A172 (cell line): ENCODE data around the gene RAD51B. TPM values are rescaled to one million over a fixed set of nuclear protein-coding genes. Genes with fewer than 3 reads are reported as not detected.

Experiments used
- DNase-seq: peaks from one replicate; pipeline ENCODE4 v3.0.0-alpha.2; 2015; ENCODE audit warnings: low spot score
- total RNA-seq: library from RNA; depleted of rRNA; stranded (reverse); fragments of >200 nt; shearing (Covaris generic); gene quantifications from 2 replicates; pipeline ENCODE4 v1.2.3, GENCODE V29; 2014

The RAD51B gene
- total RNA-seq, 1 experiment from 2014 or later: 17.6 TPM

DNA sequence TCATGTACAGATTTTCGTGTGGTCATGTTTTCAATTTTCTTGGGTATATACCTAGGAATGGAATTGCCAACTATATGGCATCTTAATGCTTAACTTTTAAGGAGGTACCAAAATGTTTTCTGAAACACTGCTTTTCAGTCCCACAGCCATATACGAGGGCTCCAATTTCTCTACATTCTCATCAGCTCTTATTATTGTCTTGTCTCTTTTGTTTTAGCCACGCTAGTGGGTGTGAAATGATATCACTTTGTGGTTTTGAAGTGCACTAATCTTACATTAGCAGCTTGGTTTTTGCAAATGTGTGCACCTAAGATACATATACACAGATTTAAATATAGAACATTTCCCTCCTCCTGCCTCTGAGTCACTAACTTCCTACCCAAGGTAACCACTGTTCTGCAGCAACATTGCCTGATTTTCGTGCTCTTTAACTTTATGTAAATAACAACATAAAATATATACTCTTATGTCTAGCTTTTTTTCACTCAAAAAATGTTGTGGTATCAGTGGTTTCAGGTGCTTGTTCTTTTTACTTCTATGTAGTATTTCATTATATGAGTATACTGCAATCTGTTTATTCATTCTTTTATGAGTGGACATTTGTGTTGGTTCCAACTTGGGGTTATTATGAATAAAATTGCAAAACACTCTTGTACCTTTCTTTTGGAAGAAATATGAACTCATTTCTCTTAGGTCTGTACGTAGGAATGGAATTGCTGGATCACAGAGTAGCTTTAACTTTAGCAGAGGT is 900.2 kb downstream of the RAD51B start:
- no peak for DNase-seq

- DNase-seq: no peak
These were observed 902.6 kb downstream of the RAD51B start for GRCh38 chr14:68722186-68722585.

GRCh38 chr14:68722968-68723566 is 903.5 kb downstream of the RAD51B start:
- DNase-seq: no peak

DNA sequence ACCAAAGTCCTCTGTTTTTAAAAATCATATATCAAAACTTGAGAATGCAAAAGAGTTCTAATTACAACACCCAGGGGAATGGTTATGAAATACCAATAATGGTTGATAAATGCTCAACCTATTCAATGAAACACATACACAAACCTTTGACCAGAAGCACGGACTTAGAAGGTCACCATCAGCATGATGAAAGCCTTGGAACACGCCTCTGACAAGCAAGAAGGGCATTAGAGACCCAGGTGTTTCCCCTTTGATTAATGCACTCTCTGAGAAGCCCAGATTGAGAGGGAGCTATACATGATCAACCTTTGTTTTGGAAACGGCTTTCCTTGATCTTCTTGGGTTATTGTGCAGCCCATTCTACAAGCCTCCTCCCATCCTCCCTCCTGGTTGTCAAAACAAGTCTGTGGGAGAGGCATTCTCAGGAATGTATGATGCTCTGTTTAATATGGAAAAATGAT is 904.3 kb downstream of the RAD51B start:
- no peak for DNase-seq

GRCh38 chr14:68724914-68725313 is 905.3 kb downstream of the RAD51B start:
- no peak for DNase-seq

DNA sequence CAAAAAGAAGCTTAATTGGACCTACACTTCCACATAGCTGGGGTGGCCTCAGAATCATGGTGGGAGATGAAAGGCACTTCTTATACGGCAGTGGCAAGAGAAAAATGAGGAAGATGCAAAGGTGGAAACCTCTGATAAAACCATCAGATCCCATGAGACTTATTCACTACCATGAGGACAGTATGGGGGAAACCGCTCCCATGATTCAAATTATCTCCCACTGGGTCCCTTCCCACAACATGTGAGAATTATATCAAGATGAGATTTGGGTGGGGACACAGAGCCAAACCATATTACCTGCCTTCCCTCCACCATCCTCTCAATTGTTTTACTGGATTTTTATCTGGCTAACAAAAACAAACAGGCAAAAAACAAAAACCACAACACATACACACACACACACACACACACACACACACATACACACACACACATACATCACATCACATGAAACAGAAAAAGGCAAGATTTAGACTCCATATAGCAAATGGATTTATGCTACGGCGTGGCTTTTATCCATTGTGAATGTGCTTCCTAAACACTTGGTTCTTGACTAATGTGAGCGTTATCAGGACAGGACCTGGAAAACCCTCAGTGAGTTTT is 906.6 kb downstream of the RAD51B start:
- DNase-seq: no peak

DNA sequence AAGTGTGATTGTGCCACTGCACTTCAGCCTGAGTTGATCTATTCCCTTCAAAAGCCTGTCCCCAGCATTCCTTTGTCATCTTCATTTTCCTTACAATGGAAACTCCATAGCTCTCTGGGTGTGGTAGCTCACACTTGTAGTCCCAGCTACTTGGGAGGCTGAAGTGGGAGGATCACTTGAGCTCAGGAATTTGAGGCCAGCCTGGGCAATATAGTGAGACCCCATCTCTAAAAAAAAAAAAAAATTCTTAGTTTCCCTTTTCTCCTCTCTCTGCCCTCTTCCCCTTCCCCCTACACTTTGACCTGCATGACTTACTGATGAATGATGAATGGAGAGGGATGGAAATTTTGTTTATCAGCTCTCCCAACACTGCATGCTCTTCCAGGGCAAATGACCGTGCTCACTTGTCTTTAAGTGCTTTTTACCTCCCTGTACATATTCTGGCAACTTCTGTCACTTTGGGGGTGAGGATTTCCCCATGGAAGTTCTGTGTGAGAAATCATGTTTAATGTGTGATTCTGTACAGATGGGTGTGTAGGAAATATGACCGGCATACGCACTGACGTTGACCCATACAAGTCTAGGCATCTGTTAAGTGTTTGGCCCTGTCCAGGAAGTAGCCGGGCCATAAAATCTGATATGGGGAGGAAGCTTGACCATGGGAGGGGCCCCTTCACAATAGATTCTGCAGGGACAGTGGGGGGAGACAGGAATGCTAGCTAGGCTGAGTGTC is 907.9 kb downstream of the RAD51B start:
- DNase-seq: no peak

DNA sequence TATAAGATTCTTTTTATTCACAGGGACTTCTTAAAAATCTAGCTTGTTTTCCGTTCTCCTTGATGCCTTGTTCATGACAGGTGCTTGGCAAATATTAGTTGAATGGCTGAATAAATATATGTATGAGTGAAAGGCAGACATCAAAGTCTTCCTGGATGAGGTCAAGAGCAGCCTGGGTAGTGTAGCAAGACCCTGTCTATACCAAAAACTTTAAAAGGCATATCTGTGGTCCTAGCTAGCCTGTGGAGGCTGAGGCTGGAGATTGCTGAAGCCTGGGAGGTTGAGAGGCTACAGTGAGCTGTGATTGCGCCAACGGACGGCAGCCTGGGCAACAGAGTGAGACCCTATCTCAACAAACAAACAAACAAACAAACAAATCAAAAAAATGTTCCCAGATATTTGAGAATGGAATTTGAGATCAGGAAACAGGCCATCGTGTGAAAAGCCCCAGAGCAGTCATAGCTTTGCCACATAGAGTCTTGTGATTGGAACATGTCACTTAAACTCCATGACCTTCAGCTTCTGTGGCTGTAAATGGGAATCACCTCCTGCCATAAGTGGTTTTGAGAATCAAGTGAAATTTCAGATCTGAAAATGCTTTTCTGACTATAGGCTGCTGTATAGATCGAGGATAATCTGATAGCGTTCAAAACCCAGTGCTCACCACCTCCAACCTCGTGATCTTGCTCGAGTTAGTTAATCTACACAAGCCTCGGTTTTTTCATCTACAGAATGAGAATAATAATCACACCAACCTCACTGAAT is 908.9 kb downstream of the RAD51B start:
- DNase-seq: no peak

- no peak for DNase-seq
These were observed 910.0 kb downstream of the RAD51B start for GRCh38 chr14:68729556-68729955.

DNA sequence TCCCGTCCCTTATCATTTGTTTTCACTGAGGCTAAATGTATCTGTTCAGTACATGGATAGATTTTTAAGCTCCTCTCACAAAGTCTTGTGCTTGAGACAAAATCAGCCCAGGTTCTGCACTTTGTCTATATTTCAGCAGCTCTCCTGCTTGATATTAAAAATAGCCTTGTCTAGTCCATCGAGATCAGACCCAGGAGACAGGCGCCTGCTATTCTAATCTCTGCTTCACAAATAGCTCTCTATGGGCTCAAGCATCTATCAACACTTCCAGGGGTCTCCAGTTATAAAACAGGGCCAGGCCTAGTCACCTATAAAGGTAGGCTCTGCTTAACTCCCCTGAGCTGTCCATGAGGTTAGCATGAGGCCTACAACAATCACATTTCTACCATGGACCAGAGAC is 910.8 kb downstream of the RAD51B start:
- no peak for DNase-seq

DNA sequence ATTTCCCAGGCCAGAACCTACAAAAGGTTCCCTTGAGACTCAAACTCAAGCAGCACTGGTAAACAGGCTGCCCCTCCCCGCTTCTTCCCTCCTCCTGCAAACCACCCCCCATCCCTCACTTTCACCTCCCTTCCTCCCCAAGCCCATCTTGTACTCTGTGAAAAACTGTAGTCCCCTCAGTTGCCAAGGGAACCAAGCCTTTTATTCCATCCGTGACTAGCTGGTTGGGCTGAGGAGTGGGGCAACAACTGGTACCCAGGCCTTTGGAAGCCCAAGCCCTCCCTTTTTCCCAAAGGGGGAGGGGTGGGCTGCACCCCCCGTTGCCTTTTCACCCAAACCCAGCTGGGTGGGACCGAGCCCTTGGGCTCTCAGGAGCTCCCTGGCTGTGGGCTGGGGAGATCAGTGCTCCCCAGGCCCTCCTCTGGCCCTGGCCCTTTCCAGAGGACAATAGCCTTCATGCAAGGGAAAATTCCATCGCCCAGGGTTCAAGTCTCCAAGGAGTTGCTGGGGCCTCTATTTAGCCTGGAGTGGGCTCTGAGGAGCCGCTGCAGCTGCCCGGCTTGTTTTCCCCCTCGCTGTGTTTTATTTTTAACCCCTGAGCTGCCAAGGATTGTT is 911.3 kb downstream of the RAD51B start:
- no peak for DNase-seq

- no peak for DNase-seq
These were observed 913.7 kb downstream of the RAD51B start for GRCh38 chr14:68733086-68733914.

DNA sequence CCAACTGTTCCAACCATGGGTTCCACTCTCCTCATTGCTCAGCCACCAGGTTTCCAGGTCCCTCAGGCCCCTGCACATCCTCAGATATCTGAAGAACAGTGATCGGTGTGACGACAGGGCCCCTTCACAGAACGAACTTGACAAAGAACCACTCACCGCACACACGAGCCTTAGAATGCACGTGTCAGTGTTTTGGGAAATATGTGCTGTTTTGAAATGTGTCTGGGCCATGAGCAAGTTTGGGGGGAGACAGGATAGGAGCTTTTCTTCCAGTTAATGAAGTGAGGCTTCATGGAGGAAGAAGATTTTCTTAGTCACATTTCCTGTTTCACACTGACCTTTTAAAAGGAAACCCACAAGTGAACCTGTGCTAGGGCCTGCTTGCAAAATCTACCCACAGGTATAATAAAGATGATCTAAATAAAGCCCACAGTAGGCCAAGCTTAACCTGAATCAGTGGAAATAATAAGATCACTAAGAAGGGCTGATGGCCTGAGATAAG is 914.7 kb downstream of the RAD51B start:
- peak; percentile 14 for DNase-seq

DNA sequence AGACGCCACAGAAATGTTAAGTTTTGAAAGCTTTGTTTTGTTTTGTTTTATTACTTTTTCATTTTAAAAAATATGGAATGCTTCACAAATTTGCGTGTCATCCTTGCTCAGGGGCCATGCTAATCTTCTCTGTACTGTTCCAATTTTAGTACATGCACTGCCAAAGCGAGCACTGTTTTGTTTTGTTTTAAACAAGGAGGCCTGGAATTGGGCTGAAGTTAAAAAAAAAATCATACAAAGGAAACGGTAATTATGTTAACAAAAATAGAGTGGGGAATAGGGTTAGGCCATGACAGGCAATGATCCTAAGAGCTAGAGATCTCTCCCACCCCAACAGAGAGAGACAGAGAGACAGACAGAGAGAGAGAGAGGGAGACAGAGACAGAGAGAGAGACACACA is 916.3 kb downstream of the RAD51B start:
- no peak for DNase-seq

DNA sequence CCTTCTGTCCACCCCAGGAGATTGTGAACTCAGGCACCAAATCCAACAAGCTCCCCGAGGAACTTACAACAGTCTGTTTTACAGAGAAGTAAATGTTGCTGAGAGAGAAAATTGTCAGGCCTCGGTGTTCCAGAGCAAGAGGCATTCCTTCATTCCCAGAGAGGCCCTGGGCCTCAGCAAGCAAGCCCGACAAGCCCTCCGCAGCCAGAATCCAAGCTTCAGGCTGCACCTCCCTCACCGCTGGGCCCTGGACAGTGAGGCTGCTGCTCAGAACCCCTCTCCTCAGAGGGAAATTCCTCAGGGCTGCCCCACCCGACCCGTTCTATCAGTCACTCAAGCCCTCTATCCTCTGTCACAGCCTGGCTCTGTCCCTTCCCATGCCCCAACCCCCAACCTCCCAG is 916.9 kb downstream of the RAD51B start:
- no peak for DNase-seq

- no peak for DNase-seq
These were observed 917.5 kb downstream of the RAD51B start for GRCh38 chr14:68737086-68737485.

DNA sequence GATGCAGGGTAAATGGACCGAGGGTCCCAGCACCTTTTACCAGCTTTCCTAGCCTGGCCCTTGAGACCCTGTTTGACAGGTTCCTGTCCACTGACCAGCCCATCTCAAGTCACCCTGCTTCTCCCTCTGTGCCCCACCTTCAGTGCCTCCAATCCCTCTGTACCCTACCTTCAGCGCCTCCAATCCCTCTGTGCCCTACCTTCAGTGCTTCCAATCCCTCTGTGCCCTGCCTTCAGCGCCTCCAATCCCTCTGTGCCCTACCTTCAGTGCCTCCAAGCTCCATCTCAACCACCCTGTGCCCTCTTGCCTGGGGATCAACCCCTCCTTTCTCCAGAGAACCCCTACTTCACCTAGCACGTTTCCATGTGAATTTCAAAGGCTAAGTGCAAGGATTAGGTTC is 919.0 kb downstream of the RAD51B start:
- DNase-seq: no peak

- DNase-seq: no peak
These were observed 920.1 kb downstream of the RAD51B start for GRCh38 chr14:68739701-68740100.

DNA sequence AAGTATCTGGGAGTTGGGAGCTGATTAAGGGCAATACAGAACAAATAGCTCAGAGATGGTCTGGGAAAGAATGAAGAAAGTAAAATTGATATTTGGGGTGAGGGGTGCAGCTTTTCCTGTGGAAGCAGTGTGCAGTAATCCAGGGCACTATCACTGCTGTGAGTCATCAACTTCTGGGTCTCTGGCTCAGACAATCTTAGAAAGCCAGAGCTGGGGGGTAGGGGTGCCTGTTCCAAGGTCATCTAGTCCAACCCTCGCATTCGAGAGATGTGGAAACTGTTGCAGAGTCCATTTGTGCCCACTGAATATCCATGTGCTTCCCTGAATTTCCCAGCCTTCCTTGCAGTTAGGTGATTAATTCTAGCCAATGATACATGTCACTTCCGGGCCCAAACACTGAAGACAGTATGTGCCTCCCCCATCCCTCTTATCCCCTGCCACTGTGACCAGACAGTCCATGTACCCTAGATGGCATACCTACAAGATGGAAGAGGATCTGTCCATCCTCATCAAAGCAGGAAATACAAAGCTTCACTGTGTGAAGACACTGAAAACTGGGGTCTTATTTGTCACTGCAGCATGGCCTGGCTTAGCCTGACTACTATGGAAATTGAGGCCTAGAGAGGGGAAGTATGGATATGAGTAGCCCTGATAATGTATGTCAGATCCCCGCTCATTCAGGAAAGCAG is 921.4 kb downstream of the RAD51B start:
- no peak for DNase-seq

GRCh38 chr14:68741477-68741791 is 921.9 kb downstream of the RAD51B start:
- no peak for DNase-seq
